Natural killer cell treated with Interleukin-12 subunit alpha and Interleukin-12 subunit beta and Interleukin-15 and Interleukin-18, amount 100 ng/mL, for 72 hours (primary cell): ENCODE measurements around the gene EVI5L. TPM values are rescaled to one million over a fixed set of nuclear protein-coding genes. Genes with fewer than 3 reads are reported as not detected.
A peak's percentile ranks its signal among the peaks of the same experiment; 100 is the strongest.
"Not testable (repeated sequence)": the region's sequence is repeated elsewhere in the genome, so short reads cannot be mapped to it uniquely, and the experiment has no call there.

Source experiments
- ATAC-seq, 2 donors: fragments of 150-1000 bp; cut with Tn5 transposase in 1 of 2; sonication (Bioruptor Pico), chemical (Tn5 transposase) in 1 of 2; 2 replicates each; pipeline ENCODE4 v1.10.0; 2021
- DNase-seq: peaks from one replicate; pipeline ENCODE4 v3.0.0; 2022; ENCODE audit warnings: low spot score
- H3K27ac Mint-ChIP-seq, 2 donors: 1 replicate in 1 of 2; 2 replicates in 1 of 2; pipeline ENCODE4 v1.8.0; 2022; ENCODE audit warnings: mixed read lengths in 2 of 2, mild to moderate bottlenecking in 1 of 2, moderate library complexity in 1 of 2
- H3K27me3 Mint-ChIP-seq, 2 donors: 1 replicate in 1 of 2; 2 replicates in 1 of 2; pipeline ENCODE4 v1.8.0; 2022; ENCODE audit warnings: mixed read lengths in 2 of 2
- H3K36me3 Mint-ChIP-seq: one replicate; pipeline ENCODE4 v1.8.0; 2022; ENCODE audit warnings: mixed read lengths
- H3K4me1 Mint-ChIP-seq, 2 donors: 1 replicate in 1 of 2; 2 replicates in 1 of 2; pipeline ENCODE4 v1.8.0; 2022; ENCODE audit warnings: low read depth in 2 of 2, mixed read lengths in 2 of 2, mild to moderate bottlenecking in 1 of 2
- H3K4me3 Mint-ChIP-seq: one replicate; pipeline ENCODE4 v1.8.0; 2022; ENCODE audit warnings: mixed read lengths
- H3K9me3 Mint-ChIP-seq: 2 replicates; pipeline ENCODE4 v1.8.0; 2022; ENCODE audit warnings: mixed read lengths
- total RNA-seq, 2 donors: library from RNA; stranded (reverse); gene quantifications; one replicate each; pipeline ENCODE4 v1.2.3, GENCODE V29; 2022

The EVI5L gene
- total RNA-seq, 2 donors from 2014 or later = 7.8 to 11.5 TPM

DNA sequence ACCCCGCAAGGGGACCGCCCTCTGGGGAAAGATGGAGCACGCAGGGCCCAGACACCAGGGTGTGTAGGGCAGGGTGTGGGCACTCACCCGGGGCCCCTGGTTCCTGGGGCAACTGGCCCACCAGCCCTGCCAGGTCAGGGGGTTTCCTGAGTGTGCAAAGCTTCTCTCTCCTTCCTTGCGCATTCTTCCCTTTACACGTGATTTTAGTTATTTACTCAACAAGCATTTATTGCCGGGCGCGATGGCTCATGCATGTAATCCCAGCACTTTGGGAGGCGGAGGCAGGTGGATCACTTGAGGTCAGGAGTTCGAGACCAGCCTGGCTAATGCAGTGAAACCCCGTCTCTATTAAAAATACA, 23.7 kb downstream of the EVI5L start:
- Mint-ChIP-seq H3K4me3 (no peak overlapping the region), H3K9me3 (no peaks in the 10 kb centered on the region), H3K27ac (no peak overlapping the region), H3K36me3 (no peaks in the 10 kb centered on the region), H3K27me3 (no peaks in the 10 kb centered on the region), H3K4me1 (peaks cover 0 to 3% of the 10 kb centered on the region in 2 donors)
- ATAC-seq (no peak), DNase-seq (no peak)

DNA sequence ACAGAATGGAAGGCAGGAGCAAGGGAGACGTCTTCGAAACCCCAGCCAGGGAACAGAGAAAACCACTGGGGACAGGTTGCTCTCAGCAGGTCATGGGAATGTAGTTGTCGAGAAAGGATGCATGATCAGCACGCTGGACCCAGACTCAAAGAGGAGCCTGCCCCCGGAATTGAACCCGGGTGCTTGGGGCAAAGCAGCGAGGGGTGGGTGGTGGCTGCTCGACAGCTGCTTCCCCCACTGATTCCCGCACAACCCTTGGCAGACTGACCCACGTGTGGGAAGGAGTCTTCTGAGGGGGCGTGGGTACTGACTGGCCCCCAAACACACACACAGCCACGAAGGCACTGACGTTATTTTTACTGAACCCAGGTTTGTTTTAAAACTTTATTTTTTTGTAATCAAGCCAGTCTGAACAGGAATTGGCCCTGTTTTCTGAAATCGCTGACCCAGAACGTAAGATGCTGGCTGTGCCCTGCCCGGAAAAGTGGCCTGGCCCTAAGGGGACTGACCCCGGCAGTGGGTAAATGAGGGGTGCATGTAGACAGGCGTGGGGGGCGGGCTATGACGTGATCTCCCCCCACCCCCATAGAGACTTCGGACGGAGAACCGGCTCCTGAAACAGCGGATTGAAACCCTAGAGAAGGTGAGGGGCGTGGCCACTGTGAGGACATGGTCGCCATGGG, 25.5 kb downstream of the EVI5L start:
- Mint-ChIP-seq H3K4me1 (peaks cover 0 to 3% of the 10 kb centered on the region in 2 donors), H3K27me3 (no peaks in the 10 kb centered on the region), H3K27ac (no peak overlapping the region), H3K9me3 (no peaks in the 10 kb centered on the region), H3K4me3 (no peak overlapping the region), H3K36me3 (no peaks in the 10 kb centered on the region)
- ATAC-seq (no peak), DNase-seq (no peak)

DNA sequence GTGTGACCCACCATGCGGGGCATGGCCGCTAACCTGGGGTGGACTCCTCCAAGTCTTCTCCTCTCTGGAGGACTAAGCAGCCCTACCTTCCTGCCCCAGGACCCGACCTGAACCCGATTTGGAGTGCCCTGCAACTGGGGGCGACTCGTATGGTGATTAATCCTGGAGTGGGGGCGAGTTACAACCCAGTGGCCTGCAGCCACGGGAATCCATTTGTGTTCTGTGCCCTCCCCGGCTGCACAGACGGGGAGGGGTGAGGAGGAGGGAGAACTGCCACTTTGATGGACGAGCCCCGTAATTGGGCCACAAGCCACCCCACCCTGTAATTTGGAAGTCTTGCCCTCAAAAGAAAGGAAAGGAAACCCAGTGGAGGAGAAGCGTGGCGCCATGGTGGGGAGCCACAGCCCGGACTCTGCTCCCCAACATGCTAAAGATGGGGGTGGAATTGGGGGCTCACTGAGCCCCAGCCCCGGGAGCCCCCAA, 26.1 kb downstream of the EVI5L start:
- Mint-ChIP-seq H3K36me3 (no peaks in the 10 kb centered on the region), H3K9me3 (no peaks in the 10 kb centered on the region), H3K27ac (no peak overlapping the region), H3K4me1 (peaks cover 0 to 3% of the 10 kb centered on the region in 2 donors), H3K27me3 (no peaks in the 10 kb centered on the region), H3K4me3 (no peak overlapping the region)
- ATAC-seq (no peak), DNase-seq (no peak)

DNA sequence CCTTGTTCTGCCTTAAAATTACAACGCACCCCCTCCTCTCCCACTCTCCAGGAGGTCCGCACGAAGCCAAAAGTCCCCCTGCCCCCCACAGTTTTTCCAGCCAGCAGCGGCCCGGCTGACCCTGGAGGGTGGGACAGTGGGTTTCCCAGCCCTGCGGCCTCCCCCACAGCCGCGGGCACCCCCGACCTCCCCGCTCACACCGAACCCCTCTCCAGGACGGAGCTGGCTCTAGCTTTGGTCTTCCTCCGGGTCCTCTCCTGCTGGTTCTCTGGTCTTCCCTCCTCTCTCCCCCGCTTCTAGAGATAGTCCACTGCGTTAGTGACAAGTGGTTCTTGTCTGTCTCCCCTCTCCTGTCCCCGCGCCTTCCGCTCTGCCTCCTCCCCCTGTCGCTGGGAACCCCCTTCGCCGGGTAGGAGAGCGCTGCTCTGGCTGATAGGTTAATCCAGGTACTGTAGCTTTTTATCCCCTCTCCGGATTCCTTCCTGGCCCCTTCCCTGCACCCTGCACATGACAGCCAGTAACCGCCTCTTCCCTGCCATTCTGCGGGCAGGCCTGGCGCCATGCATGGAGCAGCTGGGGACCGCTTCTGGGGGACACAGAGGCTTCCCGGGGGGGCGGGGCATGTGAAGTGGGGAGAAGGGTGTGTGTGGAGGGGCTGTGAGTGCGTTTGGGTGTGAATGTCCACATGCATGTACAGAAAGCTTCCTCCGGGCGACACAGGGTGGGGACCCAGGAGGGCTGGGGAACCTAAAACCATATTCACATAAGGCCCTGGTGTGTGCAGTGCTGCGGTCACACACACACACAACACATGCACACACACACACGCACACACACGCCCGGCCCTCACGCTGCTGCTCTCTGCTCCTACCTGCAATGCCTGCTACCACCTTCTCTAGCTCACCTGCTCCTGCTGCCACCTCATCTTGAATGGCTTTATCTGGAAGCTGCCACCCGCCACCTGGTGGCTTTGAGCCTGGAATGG, 27.0 kb downstream of the EVI5L start:
- no peaks in the 10 kb centered on the region for H3K36me3 Mint-ChIP-seq
- no peak for DNase-seq
- no peaks in the 10 kb centered on the region for H3K27me3 Mint-ChIP-seq
- H3K9me3 Mint-ChIP-seq = no peaks in the 10 kb centered on the region
- H3K27ac Mint-ChIP-seq = no peak overlapping the region
- ATAC-seq = no peak
- H3K4me3 Mint-ChIP-seq = no peak overlapping the region
- peaks cover 0 to 3% of the 10 kb centered on the region in 2 donors for H3K4me1 Mint-ChIP-seq

DNA sequence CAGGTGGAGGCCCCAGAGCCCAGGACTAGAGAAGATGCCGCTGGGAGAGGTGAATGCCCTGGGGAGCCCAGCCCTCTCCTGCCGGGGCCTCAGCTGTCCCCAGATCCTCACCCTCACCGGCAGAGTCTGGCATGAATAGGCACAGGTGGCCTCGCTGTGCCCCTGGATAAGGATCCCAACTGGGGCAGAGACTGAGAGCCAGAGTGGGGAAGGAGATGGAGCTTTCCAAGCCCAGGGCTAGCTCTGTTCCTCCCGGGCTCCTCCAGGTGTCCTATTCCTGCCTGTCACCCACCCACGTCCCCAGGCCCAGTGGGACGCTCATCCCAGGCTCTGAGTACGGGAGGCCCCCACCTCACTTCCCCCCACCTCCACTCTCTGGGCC, 27.7 kb downstream of the EVI5L start:
- no peak overlapping the region for H3K27ac Mint-ChIP-seq
- no peak for ATAC-seq
- DNase-seq = no peak
- no peaks in the 10 kb centered on the region for H3K27me3 Mint-ChIP-seq
- no peak overlapping the region for H3K4me3 Mint-ChIP-seq
- H3K4me1 Mint-ChIP-seq = peaks cover 0 to 3% of the 10 kb centered on the region in 2 donors
- no peaks in the 10 kb centered on the region for H3K36me3 Mint-ChIP-seq
- no peaks in the 10 kb centered on the region for H3K9me3 Mint-ChIP-seq

DNA sequence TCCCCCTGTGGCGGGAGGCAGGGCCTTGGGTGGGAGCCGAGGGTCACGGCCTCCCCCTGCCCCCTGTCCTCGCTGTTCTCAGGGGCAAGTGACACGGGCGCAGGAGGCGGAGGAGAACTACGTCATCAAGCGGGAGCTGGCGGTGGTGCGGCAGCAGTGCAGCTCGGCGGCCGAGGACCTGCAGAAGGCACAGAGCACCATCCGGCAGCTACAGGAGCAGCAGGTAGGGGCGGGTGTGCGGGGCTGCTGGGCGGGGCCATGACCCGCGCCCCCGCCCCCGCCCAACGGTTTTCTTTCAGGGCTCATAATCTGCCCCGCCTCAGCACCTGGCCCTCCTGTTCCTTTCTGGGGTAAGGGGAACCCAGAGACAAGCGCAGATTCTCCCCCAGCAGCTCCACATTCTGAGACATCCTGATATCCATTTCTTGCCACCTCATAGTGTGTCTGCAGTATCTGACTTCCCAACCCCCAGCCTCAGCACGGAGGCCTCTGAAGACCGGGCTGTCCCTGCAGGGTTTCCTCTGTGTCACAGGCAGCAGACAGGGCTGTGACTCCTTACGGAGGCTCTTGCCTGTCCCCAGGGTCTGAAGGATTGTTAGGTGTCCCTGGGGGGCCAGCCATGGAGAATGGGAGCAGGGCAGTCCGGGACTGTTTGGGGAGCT, 28.2 kb downstream of the EVI5L start:
- no peaks in the 10 kb centered on the region for H3K27me3 Mint-ChIP-seq
- no peaks in the 10 kb centered on the region for H3K36me3 Mint-ChIP-seq
- no peak for DNase-seq
- no peak overlapping the region for H3K4me3 Mint-ChIP-seq
- no peak for ATAC-seq
- H3K9me3 Mint-ChIP-seq = no peaks in the 10 kb centered on the region
- H3K27ac Mint-ChIP-seq = no peak overlapping the region
- H3K4me1 Mint-ChIP-seq = no peaks in the 10 kb centered on the region

DNA sequence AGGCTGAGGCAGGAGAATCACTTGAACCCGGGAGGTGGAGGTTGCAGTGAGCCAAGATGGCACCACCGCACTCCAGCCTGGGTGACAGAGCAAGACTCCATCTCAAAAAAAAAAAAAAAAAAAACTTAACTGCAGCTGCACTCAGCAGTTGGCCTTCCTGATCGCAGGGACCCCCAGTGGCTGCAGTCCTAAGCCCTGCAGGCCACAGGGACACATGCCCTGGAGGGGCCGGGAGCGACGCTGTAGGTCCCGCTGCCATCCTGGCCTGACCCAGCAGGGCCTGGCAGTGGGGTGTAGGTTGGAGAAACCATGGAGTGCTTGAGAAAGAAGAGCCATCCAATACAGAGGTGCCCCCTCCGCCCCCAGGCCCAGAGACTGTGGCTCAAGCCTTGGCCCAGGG, 29.1 kb downstream of the EVI5L start:
- H3K27ac Mint-ChIP-seq, H3K4me1 Mint-ChIP-seq, H3K27me3 Mint-ChIP-seq, H3K4me3 Mint-ChIP-seq, H3K9me3 Mint-ChIP-seq, ATAC-seq, DNase-seq, H3K36me3 Mint-ChIP-seq: not testable (repeated sequence)

DNA sequence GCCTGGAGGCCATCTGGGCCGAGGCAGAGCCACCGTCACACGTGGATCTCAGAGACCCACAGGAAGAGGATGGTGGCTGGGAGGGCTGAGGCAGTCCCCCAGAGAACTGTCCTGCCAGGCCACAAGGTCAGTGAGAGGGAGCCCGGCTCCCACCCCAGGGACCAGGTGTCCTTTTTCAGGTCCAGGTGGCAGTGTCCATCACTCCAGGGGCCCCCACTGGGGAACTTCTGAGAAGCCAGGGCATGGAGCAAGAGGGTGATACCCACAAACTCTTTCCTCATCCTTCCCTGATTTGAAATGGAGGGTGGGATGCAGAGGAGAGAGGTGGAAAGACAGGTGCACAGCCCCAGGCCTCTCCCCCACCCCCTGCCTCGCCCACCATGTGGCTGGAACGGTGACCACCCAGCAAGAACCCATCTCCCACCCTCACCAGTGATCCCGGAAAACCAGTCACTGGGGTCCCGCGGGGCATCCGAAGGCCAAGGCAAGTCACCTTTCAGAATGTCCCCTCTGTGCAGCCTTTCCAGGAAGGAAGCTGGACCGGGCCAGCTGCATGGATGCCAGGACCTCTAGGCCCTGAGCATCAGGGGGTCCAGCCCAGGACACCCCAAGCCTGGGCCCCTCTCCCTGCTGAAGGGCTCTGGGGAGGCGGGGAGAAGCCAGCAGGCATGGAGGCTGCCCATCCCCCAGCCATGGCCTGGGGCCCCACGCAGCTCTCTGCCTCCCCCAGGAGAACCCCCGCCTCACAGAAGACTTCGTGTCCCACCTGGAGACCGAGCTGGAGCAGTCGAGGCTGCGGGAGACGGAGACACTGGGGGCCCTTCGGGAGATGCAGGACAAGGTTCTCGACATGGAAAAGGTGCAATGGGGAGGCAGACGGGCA, 30.1 kb downstream of the EVI5L start:
- H3K27me3 Mint-ChIP-seq = peaks cover 0 to under 1% of the 10 kb centered on the region in 2 donors
- H3K36me3 Mint-ChIP-seq = no peaks in the 10 kb centered on the region
- no peaks in the 10 kb centered on the region for H3K9me3 Mint-ChIP-seq
- no peak for ATAC-seq
- H3K4me1 Mint-ChIP-seq = no peaks in the 10 kb centered on the region
- H3K4me3 Mint-ChIP-seq = no peak overlapping the region
- H3K27ac Mint-ChIP-seq = no peak overlapping the region
- DNase-seq = peak; percentile 52

DNA sequence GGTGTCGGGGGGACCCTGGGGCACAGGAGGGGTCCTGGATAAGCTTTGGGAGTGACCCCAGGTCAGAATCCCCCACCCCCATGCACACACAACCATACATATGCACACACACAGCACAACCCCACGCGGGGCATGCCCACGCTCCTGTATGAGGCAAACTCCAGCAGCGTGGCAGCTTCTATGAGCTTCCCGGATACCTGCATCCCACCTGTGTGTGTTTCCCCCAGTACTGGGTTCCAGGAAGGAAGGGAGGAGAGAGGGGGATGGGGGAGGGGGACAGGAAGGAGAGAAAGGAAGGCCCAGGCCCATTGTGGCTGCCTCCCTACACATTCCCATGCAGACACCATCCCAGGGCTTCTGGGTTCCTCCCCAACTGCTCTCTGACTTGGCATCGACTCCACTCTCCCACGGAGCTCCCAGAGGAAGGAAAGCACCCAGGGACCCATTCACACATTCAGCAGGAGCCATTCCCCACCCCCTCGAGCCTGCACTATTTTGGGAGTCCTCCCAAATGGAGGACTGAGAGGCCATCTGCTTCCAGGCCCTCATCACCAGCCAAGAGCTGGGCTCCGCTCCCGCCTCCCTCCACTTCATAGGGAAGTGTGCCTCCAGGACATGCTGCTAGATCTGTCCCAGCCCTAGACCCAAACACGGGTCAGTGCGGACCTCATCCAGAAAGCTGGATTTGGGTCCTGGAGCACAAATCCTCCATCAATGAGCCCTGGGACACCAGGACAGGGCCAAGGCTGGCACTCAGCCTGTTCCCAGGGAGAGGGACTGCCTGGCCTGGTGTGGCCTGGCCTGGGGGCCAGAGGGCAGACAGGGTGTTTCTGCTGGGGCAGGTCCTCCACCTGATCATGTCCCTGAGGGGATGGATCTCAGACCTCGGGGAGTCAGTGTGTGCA, 30.9 kb downstream of the EVI5L start:
- Mint-ChIP-seq H3K27ac (no peak overlapping the region), H3K36me3 (no peaks in the 10 kb centered on the region), H3K4me3 (no peak overlapping the region), H3K9me3 (no peaks in the 10 kb centered on the region), H3K27me3 (peaks cover 0 to 5% of the 10 kb centered on the region in 2 donors), H3K4me1 (no peaks in the 10 kb centered on the region)
- DNase-seq = peak; percentile 18
- ATAC-seq = no peak

DNA sequence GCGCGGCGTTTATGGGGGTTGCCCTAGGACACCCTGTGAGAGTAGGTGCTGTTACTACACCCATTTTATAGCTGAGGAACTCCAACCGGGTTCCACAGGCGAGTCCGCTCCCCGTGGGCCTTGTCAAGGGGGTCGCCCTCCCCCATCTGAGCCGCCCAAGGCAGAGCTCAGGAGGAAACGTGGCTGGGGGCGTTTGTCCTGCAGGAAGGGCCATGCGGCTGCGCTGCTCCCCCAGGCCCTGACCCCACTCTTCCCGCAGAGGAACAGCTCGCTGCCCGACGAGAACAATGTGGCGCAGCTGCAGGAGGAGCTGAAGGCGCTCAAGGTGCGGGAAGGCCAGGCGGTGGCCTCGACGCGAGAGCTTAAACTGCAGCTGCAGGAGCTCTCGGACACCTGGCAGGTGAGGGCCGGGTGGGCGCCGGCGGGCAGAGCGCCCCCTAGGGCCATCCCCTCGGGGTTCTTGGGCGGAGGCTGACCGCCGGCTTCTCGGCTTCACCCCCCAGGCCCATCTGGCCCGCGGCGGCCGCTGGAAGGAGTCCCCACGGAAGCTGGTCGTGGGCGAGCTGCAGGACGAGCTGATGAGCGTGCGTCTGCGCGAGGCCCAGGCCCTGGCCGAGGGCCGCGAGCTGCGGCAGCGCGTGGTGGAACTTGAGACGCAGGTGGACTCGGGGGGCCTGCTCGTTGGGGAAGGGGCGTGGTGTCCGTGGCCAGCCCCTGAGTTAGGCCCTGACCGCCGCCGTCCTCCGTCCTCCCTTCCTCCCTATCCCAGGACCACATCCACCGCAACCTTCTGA, 31.8 kb downstream of the EVI5L start:
- ATAC-seq (peak in 1 of 2 donors; percentile 3), DNase-seq (no peak)
- Mint-ChIP-seq H3K27ac (no peak overlapping the region), H3K9me3 (no peaks in the 10 kb centered on the region), H3K4me3 (no peak overlapping the region), H3K36me3 (no peaks in the 10 kb centered on the region), H3K4me1 (no peaks in the 10 kb centered on the region), H3K27me3 (peaks cover 0 to 5% of the 10 kb centered on the region in 2 donors)

DNA sequence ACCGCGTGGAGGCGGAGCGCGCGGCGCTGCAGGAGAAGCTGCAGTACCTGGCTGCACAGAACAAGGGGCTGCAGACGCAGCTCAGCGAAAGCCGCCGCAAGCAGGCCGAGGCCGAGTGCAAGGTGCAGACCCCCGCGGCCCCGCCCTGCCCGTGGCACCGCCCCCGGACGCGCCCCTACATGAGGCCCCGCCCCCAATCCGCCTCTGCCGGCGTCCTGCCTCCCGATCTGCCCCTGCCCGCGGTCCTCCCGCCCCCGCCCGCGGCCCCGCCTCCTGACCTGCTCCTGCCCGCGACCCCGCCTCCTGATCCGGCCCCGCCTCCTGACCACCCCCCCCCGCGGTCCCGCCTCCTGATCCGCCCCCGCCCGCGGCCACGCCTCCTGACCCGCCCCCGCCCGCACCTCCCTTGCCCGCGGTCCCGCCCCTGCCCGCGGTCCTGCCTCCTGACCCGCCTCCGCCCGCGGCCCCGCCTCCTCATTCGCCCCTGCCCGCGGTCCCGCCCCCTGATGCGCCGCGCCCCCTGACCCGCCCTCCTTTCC, 32.5 kb downstream of the EVI5L start:
- Mint-ChIP-seq H3K27me3 (peaks cover 0 to 5% of the 10 kb centered on the region in 2 donors), H3K9me3 (no peaks in the 10 kb centered on the region), H3K4me1 (no peaks in the 10 kb centered on the region), H3K36me3 (no peaks in the 10 kb centered on the region), H3K4me3 (no peak overlapping the region), H3K27ac (no peak overlapping the region)
- peak; percentile 70 to 86 for ATAC-seq
- DNase-seq = peak; percentile 75
